ENCODE results near the gene BTG2. TPM values are rescaled to one million over a fixed set of nuclear protein-coding genes. Genes with fewer than 3 reads are reported as not detected.
"Not testable (repeated sequence)": the region's sequence is repeated elsewhere in the genome, so short reads cannot be mapped to it uniquely, and the experiment has no call there.

The BTG2 gene
- total RNA-seq, 1 donor from 2014 or later = 22.7 TPM

GRCh38 chr1:203311368-203312301, 6.3 kb downstream of the BTG2 start:
- TF ChIP-seq, protein P1, sequence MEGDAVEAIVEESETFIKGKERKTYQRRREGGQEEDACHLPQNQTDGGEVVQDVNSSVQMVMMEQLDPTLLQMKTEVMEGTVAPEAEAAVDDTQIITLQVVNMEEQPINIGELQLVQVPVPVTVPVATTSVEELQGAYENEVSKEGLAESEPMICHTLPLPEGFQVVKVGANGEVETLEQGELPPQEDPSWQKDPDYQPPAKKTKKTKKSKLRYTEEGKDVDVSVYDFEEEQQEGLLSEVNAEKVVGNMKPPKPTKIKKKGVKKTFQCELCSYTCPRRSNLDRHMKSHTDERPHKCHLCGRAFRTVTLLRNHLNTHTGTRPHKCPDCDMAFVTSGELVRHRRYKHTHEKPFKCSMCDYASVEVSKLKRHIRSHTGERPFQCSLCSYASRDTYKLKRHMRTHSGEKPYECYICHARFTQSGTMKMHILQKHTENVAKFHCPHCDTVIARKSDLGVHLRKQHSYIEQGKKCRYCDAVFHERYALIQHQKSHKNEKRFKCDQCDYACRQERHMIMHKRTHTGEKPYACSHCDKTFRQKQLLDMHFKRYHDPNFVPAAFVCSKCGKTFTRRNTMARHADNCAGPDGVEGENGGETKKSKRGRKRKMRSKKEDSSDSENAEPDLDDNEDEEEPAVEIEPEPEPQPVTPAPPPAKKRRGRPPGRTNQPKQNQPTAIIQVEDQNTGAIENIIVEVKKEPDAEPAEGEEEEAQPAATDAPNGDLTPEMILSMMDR (conservative IDR thresholded peaks at IDR 0.05; ENCODE audit: low read depth, low read length) = no peak
- no peak for DNase-seq (ENCODE audit: low read depth)
- no peak overlapping the region for H3K4me3 ChIP-seq (ENCODE audit: low read depth, low read length)

GRCh38 chr1:203314025-203314759, 8.9 kb downstream of the BTG2 start:
- H3K4me3 ChIP-seq (ENCODE audit: low read depth, low read length); DNase-seq (ENCODE audit: low read depth): not testable (repeated sequence)

GRCh38 chr1:203316626-203317093, 11.3 kb downstream of the BTG2 start:
- TF ChIP-seq, protein P1 (conservative IDR thresholded peaks at IDR 0.05; ENCODE audit: low read depth, low read length) = no peak
- no peak overlapping the region for H3K4me3 ChIP-seq (ENCODE audit: low read depth, low read length)
- DNase-seq (ENCODE audit: low read depth) = no peak

- TF ChIP-seq, protein P1 (conservative IDR thresholded peaks at IDR 0.05; ENCODE audit: low read depth, low read length) = no peak
Measured at GRCh38 chr1:203317429-203318228, 12.3 kb downstream of the BTG2 start.

GRCh38 chr1:203318229-203318517, 12.9 kb downstream of the BTG2 start:
- H3K4me3 ChIP-seq (ENCODE audit: low read depth, low read length) = no peak overlapping the region
- no peak for DNase-seq (ENCODE audit: low read depth)
- TF ChIP-seq, protein P1 (conservative IDR thresholded peaks at IDR 0.05; ENCODE audit: low read depth, low read length) = no peak

More at GRCh38 chr1:203317429-203318228, 12.3 kb downstream of the BTG2 start:
- no peak for DNase-seq (ENCODE audit: low read depth)
- no peak overlapping the region for H3K4me3 ChIP-seq (ENCODE audit: low read depth, low read length)

- no peak for DNase-seq (ENCODE audit: low read depth)
- TF ChIP-seq, protein P1 (conservative IDR thresholded peaks at IDR 0.05; ENCODE audit: low read depth, low read length) = no peak
- H3K4me3 ChIP-seq (ENCODE audit: low read depth, low read length) = no peak overlapping the region
Measured at GRCh38 chr1:203320591-203321272, 15.4 kb downstream of the BTG2 start.

Measured in epithelial cell of proximal tubule (primary cell).